Stimulated activated CD8-positive, alpha-beta memory T cell treated with anti-CD3 and anti-CD28 coated beads, Interleukin-12 subunit alpha, Interleukin-12 subunit beta, amount 100 ng/mL, for 24 hours (primary cell): ENCODE data around the gene PGM1.

ENCODE experiments used
- DNase-seq: peaks from one replicate; pipeline ENCODE4 v3.0.0-alpha.2; 2020; ENCODE audit errors: extremely low read depth

Gene PGM1

GRCh38 chr1:63665824-63666223, 72.6 kb downstream of the PGM1 start:
- DNase-seq, result no peak

GRCh38 chr1:63668298-63668697, 75.1 kb downstream of the PGM1 start:
- no peak for DNase-seq

DNA sequence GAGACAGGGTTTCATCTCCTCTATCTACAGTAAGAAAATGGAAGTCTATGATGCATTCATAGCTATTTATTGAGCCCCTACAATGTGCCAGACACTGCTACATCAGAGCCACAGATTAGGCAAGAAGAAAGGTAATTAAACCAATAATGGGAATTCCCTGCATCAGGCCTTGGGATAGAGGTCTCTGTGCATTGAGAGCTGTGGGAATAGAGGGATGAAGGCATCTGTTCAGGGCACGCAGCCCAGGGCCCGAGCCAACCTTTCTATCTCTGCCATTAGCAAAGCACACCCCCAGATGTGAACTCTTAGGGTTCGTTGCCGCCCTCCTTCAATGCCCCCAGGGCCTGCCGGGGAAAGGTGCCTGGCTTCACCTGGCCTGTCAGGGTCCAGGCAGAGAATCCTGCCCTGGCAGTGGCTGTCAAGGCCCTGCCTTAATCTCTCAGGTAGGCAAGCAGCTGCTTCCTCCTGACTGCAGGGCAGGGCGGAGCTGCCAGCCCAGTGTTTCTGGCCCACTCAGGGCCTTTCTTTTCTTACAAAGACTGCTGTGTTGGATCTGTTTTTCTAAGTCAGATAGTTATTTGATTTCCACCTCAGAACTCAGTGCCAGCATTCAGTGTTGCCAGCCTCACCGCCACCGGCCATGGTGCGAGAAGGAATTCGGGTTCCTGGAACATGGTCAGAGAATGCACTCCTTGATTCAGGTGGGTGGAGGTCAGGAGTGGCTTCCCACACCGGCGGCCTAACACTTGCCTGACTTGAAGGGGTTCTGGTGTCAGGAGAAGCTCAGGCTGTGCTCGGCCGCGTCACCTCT, 76.1 kb downstream of the PGM1 start:
- no peak for DNase-seq

DNA sequence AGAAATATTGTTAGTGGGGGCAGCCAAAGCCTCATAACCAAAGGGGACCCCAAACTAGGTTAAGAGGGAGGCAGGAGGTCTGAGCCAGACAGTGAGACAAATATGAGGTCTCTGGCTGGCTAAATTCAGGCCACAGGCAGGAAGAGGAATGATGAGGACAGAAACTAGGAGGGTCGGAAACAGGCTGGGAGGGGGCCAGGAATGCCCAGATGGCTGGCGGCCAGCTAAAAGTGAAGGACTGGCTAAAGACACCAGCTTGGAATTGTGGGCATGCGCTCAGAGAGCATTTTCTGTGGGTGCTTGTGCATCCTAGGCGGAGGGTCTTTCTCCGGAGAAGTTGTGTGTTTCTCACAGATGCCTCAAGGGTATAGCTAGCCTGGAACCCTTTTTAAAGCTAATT, 77.0 kb downstream of the PGM1 start:
- DNase-seq, result no peak

DNA sequence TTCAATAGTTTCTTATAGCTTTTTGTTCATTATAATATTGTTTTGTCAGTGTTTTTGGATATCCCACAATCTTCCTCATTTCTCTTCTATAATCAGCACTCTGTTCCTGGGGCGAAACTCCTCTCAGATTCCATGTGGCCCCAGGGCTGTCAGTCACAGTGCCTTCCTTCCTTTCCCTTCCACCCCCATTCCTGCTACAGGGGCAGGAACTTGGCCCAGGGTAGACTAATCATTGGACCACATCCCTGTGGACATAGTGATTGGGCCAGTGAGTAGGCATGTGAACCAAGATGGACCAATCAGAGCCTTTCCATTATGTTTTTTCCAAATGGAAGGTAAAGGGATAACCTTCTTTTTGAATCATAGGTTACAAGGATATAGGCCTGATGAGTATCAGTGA, 78.3 kb downstream of the PGM1 start:
- no peak for DNase-seq

DNA sequence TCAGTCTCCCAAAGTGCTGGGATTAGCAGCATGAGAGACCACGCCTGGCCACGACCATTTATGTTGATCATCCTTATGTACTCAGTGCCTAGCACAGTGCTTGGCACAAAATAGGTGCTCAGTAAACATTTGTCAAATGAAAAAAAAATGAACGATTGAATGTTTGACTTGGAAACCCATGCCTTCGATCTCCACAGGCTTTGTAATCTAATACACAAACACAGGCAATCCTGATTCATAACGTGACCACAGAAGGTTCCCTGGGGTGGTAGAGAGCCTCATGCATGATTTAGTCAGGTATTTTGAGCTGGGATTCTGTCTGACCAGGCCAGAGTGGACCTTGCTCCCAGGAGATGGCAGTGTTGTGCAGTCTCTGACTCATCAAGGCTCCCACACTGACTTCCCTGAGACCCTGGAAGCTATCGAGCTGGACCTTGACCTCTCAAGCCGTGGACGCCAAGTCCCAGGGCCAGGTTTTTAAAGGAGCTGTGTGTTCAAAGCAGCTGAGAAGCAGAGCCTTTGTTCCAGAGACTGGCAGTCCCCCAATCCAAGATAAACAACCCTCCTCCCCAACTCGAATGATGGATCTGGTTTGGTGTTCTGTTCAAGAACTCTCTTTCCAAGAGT, 81.1 kb downstream of the PGM1 start:
- no peak for DNase-seq

DNA sequence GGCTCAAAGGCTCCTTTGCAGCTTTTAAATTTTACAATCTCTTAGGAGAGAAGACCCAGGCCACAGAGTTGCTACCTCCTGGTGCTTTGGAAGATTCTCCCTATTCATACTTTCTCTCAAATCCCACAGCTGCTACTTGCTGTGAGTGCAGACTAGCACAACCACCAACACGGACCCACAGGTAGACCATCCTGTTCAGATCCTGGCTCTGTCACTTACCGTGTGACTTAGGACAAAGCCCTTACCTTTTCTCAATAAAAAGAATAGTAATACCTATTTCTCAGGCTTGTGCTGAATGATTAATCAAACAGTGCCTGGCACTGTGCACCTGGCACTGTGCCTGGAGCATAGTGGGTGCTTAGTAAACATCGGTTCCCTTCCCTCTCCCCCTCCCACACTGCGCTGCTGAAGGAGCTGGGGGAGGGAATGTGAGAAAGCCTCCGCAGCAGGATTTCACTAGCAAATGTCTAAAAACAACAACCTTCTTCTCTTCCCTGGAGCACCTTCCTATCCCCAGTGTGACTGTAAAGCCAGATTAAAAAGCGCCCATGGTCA, 81.7 kb downstream of the PGM1 start:
- no peak for DNase-seq

- DNase-seq, result no peak
Measured at GRCh38 chr1:63675420-63675931, 82.3 kb downstream of the PGM1 start.

GRCh38 chr1:63677497-63677896, 84.3 kb downstream of the PGM1 start:
- DNase-seq, result no peak

GRCh38 chr1:63678200-63678599, 85.0 kb downstream of the PGM1 start:
- DNase-seq, result no peak

GRCh38 chr1:63679076-63679475, 85.9 kb downstream of the PGM1 start:
- no peak for DNase-seq

DNA sequence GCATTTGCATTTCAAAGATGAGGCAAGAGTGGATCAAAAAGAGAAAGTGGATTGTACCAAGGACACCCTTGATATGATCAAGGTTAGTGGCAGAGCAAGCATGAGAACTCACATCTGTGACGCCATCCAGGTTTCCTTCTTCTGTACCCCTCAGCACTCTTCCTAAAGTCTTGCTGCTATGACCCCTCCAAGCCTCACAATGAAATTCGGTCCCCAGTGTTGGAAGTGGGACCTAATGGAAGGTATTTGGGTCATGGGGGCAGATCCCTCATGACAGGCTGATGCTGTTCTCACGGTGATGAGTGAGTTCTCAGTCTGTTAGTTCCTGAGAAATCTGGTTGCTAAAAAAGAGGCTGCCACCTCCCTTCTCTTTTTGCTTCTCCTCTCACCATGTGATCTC, 86.4 kb downstream of the PGM1 start:
- no peak for DNase-seq

DNA sequence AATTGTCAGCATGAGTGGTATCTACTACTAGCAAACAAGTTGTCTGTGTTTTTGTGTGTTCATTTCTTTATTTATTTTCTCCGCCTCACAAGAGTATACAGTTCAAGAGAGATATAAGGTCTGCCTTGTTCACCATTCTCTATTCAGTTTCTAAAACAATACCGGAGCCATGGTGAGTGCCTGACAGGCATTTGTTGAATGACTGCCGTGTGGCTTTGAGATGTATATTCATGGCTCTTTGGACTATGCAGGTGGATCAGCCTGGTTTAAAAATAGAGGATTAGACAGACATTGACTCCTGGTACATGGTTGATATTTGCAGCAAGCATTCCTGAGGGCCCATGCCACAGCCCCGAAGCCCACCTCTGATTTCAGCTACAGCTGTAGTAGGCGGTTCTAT, 89.7 kb downstream of the PGM1 start:
- DNase-seq, result no peak

- DNase-seq, result no peak
Measured at GRCh38 chr1:63683759-63684158, 90.5 kb downstream of the PGM1 start.

DNA sequence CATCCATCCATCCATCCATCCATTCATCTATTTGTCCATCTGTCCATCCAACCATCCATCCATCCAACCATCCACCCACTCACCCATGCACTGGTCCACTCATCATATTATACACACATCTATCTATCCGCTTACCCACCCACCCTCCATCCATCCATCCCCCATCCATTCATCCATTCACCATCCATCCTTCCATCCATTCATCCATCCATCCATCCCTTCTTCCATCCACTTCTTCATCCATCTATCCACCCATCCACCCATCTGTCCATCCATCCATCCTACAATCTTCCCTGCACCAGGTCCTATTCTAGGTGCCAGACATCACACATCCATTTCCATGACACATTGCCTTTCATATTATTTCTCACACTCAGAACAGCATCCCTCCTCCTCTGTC, 93.5 kb downstream of the PGM1 start:
- DNase-seq, result no peak

GRCh38 chr1:63688302-63688890, 95.2 kb downstream of the PGM1 start:
- DNase-seq, result no peak

- no peak for DNase-seq
Measured at GRCh38 chr1:63690966-63691700, 97.9 kb downstream of the PGM1 start.

- no peak for DNase-seq
Measured at GRCh38 chr1:63691701-63692425, 98.7 kb downstream of the PGM1 start.

DNA sequence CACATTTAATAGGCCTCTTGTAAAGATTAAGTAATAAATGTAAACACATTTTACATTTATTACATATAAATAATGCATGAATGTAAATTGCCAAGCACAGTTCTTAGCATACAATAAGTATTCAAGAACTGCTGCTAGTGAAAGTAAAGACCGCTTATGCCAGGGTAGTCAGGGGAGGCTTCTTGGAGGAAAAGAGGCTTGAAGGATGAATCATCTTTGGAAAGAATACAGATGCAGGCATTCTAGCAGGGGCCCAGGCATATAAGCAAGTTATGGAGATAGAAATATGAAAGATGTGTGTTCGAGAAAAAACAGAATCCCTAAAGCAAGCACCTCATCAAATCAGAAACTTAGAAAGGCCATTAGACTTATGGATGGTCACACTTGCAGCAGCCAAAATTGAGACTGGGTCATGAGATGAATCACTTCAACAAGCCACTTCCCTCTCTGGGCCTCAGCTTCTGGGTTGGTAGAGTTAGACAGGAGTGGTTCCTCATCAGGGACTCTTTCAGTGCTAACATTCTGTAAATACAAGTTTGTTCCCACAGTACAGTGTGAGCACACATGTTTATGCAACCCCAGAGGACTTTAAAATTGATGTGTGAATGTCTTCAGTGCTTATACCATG, 100.8 kb downstream of the PGM1 start:
- DNase-seq, result no peak

GRCh38 chr1:63698001-63698838, 105.0 kb downstream of the PGM1 start:
- DNase-seq, result no peak
